Breast epithelium (tissue), 3 donors: Measurements from ENCODE around the gene MARVELD1.

Source experiments
- CTCF ChIP-seq, 3 donors: fragments of 450-650 bp; IDR thresholded peaks; one replicate each; pipeline ENCODE4 v1.5.1; 2016 to 2017; ENCODE audit warnings: antibody characterized with exemption in 3 of 3, mild to moderate bottlenecking in 3 of 3, moderate library complexity in 3 of 3
- POLR2A ChIP-seq: fragments of 450-650 bp; IDR thresholded peaks from one replicate; pipeline ENCODE4 v1.6.1; 2016; ENCODE audit warnings: antibody characterized with exemption, mild to moderate bottlenecking, moderate library complexity
- POLR2AphosphoS5 ChIP-seq, 3 donors: sonication (generic); formaldehyde crosslinking; IDR thresholded peaks; one replicate each; pipeline ENCODE4 v1.6.1; 2017; ENCODE audit warnings: antibody characterized with exemption in 3 of 3

GRCh38 chr10:97666992-97667391, 46.5 kb upstream of the MARVELD1 start:
- TF ChIP-seq POLR2A (no peak), CTCF (IDR thresholded peaks at IDR 0.05) (no peak), POLR2AphosphoS5 (IDR thresholded peaks at IDR 0.05) (no peak)
